T47D (cell line): ENCODE results near the gene CLASP1.
"Not testable (repeated sequence)": the region's sequence is repeated elsewhere in the genome, so short reads cannot be mapped to it uniquely, and the experiment has no call there.

ENCODE experiments used
- DNase-seq, 2 experiments: peaks; one replicate each; pipeline versions ENCODE4 v3.0.0 to v3.0.0-alpha.2; 2011 to 2012; ENCODE audit warnings: low read depth in 1 of 2, low spot score in 1 of 2
- JUND ChIP-seq: IDR thresholded peaks from 2 replicates; pipeline ENCODE4 v1.6.1; 2012; ENCODE audit warnings: low read depth
- in situ Hi-C: cut with HindIII; loops from 2 replicates; pipeline ENCODE4 v1.10.0; 2016; ENCODE audit warnings: low sequenced_read_pairs, low pct_unique_long_range_greater_than_20kb

Gene CLASP1

GRCh38 chr2:121485039-121485438, 164.2 kb downstream of the CLASP1 start:
- in situ Hi-C loops: no loop called here
- no peak for DNase-seq
- no peak for TF ChIP-seq JUND

- in situ Hi-C loops: no loop called here
- no peak for TF ChIP-seq JUND
- no peak for DNase-seq
Observed at GRCh38 chr2:121483846-121484245, 165.4 kb downstream of the CLASP1 start.

GRCh38 chr2:121483021-121483420, 166.2 kb downstream of the CLASP1 start:
- TF ChIP-seq JUND: no peak
- DNase-seq: no peak
- in situ Hi-C loops: no loop called here

GRCh38 chr2:121480826-121481225, 168.4 kb downstream of the CLASP1 start:
- in situ Hi-C loops: no loop called here
- DNase-seq: no peak
- TF ChIP-seq JUND: no peak

GRCh38 chr2:121479882-121480522, 169.3 kb downstream of the CLASP1 start:
- in situ Hi-C loops: no loop called here
- TF ChIP-seq JUND: no peak
- peak in 1 of 2 experiments; percentile 33 for DNase-seq

- in situ Hi-C loops: no loop called here
- DNase-seq: no peak
- TF ChIP-seq JUND: no peak
Observed at GRCh38 chr2:121478996-121479745, 170.1 kb downstream of the CLASP1 start.

GRCh38 chr2:121478358-121478995, 170.8 kb downstream of the CLASP1 start:
- DNase-seq, in situ Hi-C loops: not testable (repeated sequence)

GRCh38 chr2:121476684-121477083, 172.6 kb downstream of the CLASP1 start:
- no peak for TF ChIP-seq JUND
- no peak for DNase-seq
- in situ Hi-C loops: no loop called here

- no peak for TF ChIP-seq JUND
- in situ Hi-C loops: no loop called here
- DNase-seq: peak in 1 of 2 experiments; percentile 10
Observed at GRCh38 chr2:121475811-121476571, 173.3 kb downstream of the CLASP1 start.

GRCh38 chr2:121473512-121473911, 175.8 kb downstream of the CLASP1 start:
- DNase-seq: no peak
- in situ Hi-C loops: no loop called here
- TF ChIP-seq JUND: no peak

- DNase-seq: no peak
- in situ Hi-C loops: no loop called here
- no peak for TF ChIP-seq JUND
Observed at GRCh38 chr2:121472470-121472993, 176.7 kb downstream of the CLASP1 start.

GRCh38 chr2:121471532-121472469, 177.5 kb downstream of the CLASP1 start:
- TF ChIP-seq JUND: no peak
- in situ Hi-C loops: no loop called here
- DNase-seq: no peak
